ENCODE data around the gene GNL1.
A peak's percentile ranks its signal among the peaks of the same experiment; 100 is the strongest.

The GNL1 gene

DNA sequence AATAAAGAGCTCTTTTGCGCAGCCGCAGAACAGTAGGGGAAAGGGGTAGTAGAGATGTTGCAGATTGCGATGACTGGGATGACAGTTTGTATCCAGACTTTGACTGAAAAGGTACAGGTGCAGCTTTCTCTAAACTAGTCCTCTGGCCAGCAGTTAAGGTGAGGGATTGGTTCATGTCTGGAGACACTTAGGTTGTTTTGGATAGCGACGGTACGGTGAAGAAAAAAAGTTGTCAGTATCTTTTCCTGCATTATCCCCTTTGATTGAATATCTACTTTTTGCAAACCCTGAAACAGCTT, 1.3 kb upstream of the GNL1 start:
- no peak for DNase-seq (ENCODE audit: low read depth)
- TF ChIP-seq, protein P1, sequence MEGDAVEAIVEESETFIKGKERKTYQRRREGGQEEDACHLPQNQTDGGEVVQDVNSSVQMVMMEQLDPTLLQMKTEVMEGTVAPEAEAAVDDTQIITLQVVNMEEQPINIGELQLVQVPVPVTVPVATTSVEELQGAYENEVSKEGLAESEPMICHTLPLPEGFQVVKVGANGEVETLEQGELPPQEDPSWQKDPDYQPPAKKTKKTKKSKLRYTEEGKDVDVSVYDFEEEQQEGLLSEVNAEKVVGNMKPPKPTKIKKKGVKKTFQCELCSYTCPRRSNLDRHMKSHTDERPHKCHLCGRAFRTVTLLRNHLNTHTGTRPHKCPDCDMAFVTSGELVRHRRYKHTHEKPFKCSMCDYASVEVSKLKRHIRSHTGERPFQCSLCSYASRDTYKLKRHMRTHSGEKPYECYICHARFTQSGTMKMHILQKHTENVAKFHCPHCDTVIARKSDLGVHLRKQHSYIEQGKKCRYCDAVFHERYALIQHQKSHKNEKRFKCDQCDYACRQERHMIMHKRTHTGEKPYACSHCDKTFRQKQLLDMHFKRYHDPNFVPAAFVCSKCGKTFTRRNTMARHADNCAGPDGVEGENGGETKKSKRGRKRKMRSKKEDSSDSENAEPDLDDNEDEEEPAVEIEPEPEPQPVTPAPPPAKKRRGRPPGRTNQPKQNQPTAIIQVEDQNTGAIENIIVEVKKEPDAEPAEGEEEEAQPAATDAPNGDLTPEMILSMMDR (IDR thresholded peaks at IDR 0.05; ENCODE audit: control insufficient read depth, extremely low read depth, insufficient read depth): no peak
- H3K4me3 ChIP-seq (ENCODE audit: low read depth, low read length): peak overlapping the region; percentile 86

DNA sequence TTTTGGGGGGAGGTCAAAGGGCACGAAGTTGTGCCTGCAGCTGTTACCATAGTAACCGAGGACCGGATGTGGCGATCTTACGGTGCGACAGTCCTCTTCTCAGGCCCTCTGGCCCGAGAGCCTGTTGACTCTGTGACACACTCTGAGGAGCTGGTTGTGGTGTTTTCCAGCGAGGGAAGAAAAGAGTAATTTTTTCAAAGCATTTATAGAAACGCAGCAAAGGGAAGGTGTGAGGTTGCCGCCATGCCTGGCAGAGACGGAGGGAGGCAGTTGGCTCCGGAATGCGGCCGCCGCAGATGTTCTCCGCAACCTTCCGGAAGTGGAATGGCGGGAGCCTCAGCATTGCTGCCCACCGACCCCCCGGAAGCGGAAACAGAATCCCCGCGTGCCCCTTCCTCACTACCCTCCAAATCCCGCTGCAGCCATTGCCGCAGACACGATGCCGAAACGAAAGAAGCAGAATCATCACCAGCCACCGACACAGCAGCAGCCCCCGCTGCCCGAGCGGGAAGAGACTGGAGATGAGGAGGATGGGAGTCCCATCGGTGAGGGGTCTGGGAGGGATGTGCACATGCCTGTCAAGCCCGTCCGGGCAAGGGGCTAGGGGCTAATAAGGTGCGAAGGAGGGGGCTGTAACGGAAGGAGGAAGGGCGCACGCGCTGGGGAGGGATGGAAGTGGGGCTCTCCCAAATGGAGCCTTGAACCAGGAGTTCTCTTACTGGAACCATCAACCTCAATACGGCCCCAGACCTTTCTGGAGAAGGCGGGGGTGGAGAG, 805 bp upstream of the GNL1 start, which contains the start of gene PRR3:
PRR3 (plus strand) TSS at position 390 of the 777 bp plus-strand sequence; CDS start at position 440, 50 bp downstream.
- H3K4me3 ChIP-seq (ENCODE audit: low read depth, low read length): peak within 1 kb of the TSS; percentile 86
- TF ChIP-seq, protein P1 (IDR thresholded peaks at IDR 0.05; ENCODE audit: control insufficient read depth, extremely low read depth, insufficient read depth): no peak
- peak; percentile 79 for DNase-seq (ENCODE audit: low read depth)

DNA sequence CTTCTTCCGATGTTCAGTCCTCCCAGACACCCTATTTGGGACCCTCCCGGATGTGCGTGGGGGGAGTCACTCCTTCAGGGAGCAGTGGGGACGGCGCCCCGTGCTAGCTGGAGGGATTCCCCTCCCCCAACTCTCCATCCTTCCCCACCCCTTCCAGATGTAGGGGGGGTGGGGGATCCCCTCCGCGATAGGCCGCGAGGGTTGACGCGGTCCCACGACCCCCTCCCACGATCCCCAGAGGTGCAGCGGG, 548 bp downstream of the GNL1 start:
- H3K4me3 ChIP-seq (ENCODE audit: low read depth, low read length): peak overlapping the region; percentile 86
- TF ChIP-seq, protein P1 (IDR thresholded peaks at IDR 0.05; ENCODE audit: control insufficient read depth, extremely low read depth, insufficient read depth): no peak
- no peak for DNase-seq (ENCODE audit: low read depth)

DNA sequence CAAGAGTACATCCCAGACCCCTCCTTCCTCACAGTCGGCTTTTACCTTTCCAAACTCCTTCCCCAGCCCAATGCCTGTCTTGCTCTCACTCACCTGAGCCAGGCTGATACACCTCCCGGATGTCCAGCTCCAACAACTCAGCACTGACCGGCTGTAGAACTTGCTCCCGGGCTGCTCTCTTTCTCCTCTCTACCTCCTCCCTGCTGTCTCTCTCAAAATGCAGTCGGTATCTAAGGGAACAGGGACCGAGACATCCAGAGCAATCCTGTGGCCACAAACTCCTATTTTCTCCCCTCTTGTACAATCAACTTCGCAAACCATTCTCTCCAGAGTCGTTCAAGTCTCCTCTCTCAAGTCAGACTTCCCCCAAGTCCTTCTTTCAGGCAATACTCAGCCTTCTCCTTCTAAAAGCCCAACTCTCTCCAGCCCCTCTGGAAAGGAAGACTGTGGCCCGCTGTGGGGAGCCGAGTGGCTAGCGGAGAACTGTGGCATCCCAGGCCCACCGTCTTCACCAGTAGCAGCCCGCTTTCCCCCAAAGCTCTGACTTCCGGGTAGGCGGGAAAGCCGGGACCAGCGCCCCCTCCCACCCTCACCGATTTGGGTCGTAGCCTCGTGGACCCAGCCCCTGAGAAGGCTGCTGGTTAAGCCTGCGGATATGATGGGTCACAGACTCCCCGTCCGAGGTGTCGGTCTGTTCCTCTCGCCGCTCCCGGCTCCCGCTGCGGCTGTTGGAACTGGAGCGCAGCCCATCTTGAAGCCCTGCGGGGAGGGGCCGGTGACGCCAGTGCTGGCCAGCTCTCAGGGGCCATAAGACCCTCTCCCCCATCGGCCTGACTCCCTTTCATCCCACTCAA, 1.1 kb downstream of the GNL1 start:
- TF ChIP-seq, protein P1 (IDR thresholded peaks at IDR 0.05; ENCODE audit: control insufficient read depth, extremely low read depth, insufficient read depth): no peak
- DNase-seq (ENCODE audit: low read depth): no peak
- peak overlapping the region; percentile 86 for H3K4me3 ChIP-seq (ENCODE audit: low read depth, low read length)

DNA sequence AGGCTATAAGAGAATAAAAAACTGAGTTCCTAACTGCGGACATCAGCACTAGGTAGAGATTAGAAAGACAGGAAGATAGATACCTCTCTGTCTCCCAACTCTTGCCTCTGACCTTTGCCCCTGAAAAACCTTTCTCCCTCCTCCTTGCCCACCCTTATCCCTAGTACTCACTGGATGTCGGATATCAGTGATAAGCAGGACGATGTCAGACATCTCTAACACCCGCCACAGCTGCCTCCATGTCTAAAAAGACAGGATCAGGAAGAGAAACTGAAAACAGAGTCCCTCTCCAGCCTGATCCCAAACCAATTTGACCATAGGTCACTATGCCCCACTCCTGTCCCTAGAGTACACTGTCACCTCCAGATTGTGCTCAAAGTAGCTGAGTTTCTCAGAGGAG, 1.9 kb downstream of the GNL1 start:
- no peak for DNase-seq (ENCODE audit: low read depth)
- no peak overlapping the region for H3K4me3 ChIP-seq (ENCODE audit: low read depth, low read length)
- TF ChIP-seq, protein P1 (IDR thresholded peaks at IDR 0.05; ENCODE audit: control insufficient read depth, extremely low read depth, insufficient read depth): no peak

DNA sequence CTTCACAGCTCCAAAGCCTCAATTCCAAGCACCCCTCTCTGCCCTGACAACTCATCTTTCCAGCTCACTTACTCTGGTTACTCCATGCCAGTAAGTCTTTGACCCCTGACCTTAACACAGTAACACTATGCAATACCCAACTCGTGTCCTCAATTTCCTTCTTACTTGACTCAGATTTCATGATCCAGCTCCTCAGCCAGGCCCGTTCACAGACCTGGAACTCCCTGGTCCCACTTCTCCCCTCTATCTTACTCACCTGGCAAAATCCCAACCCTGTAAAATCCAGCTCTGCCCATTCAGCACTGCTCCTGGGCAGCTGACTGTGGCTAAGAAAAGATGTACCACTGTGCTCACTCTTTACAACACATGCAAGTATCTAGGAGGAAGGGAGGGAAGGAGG, 7.9 kb downstream of the GNL1 start:
- no peak for DNase-seq (ENCODE audit: low read depth)
- no peak overlapping the region for H3K4me3 ChIP-seq (ENCODE audit: low read depth, low read length)
- TF ChIP-seq, protein P1 (IDR thresholded peaks at IDR 0.05; ENCODE audit: control insufficient read depth, extremely low read depth, insufficient read depth): no peak

All from LNCaP clone FGC (cell line).